Stimulated activated CD4-positive, alpha-beta T cell treated with anti-CD3 and anti-CD28 coated beads, Interleukin-12 subunit alpha, Interleukin-12 subunit beta, amount 100 ng/mL, for 4 hours (primary cell): ENCODE data around the gene SQOR.

Experiments used
- DNase-seq: peaks from one replicate; pipeline ENCODE4 v3.0.0-alpha.2; 2020

SQOR gene

GRCh38 chr15:45664451-45664850 is 29.6 kb downstream of the SQOR start:
- no peak for DNase-seq

- DNase-seq = no peak
These were observed 30.4 kb downstream of the SQOR start for GRCh38 chr15:45665261-45665660.

DNA sequence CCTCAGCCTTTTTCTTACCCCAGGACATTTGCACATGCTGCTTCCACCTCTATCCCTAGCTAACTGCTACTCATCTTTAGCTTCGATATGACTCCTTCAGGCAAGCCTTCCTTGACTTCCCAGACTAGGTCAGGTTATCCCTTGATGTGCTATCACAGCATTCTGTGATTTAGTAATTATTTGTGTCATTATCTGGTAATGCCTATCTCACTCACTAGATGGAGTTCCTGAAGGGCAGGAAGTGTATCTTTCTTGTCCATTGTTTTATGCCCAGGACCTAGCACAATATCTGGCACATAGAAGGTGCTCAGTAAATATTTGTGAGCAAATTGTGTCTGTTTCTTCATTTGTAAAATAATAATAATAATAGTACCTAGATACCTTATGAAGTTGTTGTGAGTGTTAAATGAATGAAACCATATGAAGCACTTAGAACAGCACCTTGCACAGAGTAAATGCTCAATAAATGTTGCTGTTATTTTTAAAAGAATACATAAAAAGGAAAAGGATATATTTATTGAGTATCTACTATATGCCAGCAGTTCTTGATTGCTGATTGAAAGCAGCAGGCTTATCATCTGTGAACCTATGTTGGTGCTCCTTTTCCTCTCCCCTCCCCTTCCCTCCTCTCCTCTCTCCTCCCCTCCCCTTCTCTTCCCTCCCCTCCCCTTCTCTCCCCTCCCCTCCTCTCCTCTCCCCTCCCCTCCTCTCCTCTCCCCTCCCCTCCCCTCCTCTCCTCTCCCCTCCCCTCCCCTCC is 31.5 kb downstream of the SQOR start:
- DNase-seq = no peak

- DNase-seq = no peak
These were observed 32.2 kb downstream of the SQOR start for GRCh38 chr15:45667002-45667401.

DNA sequence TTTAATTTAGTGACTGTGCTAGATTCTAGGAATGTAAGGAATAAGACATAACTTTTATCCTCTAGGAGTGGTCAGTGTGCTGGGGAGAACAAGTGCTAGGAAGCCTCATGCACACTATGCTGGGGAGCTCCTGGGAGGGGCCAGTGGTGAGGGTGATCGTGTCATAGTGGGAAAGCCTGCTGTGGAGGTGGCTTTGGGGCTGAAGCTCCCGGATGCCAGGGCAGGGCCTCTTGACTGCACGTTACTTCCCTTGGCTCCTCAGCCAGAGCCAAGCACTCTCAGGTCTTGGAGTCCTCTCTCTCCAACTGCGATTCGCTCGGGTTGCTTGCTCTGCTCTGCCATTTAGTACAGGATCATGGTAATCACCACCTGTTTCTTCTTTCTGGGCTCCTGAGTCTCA is 33.6 kb downstream of the SQOR start:
- no peak for DNase-seq

GRCh38 chr15:45669422-45669821 is 34.6 kb downstream of the SQOR start:
- no peak for DNase-seq

DNA sequence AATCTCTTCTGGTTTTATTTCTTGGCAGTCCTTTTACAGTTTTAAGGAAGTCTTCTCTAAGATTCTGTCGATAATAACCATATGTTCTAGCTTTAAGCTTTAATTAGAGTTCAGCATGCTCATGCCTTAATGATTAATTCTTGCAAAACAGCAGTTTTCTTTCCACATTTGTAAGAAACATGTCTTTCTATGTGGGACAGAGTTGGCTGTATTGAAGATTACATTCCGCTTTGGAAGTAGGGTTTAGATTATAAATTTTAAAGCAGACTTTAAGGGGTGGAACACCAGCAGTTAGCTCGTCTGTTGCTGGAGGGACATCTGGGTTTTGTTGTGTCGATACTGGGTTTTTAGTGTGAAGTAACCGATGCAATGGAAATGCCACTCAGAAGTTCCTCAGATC is 35.3 kb downstream of the SQOR start:
- DNase-seq = no peak

- DNase-seq = no peak
These were observed 35.7 kb downstream of the SQOR start for GRCh38 chr15:45670511-45670910.

DNA sequence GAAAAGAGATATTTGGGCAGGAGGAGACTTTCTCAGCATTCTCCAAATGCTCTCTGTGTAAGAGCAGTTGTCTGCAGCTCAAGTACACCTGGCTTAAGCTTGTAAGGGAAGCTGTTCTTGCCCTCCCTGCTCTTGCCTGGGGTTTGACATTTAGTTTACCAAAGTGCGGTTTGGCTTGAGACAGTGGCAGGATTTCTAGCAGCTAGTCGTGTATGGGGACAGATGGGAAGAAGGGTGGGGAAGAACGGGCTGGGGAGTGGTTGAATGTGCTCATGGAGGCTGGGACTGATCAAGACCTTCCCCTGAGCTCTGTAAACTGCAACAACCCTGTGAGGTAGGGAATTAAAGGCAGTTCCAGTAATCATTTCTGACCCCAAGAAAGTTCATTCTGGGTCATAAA is 39.8 kb downstream of the SQOR start:
- DNase-seq = no peak

DNA sequence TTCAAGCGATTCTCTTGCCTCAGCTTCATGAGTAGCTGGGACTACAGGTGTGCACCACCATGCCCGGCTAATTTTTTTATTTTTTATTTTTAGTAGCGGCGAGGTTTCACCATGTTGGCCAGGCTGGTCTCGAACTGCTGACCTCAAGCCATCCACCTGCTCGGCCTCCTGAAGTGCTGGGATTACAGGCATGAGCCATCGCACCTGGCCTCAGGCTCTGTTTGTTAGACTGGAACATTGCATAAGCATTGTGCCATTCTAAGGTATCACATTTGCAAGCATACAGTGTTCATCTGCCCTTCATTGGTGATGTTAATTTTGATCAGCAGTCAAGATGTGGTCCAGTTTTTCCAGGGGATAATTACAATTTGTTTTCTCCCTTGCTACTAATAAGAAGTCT is 43.0 kb downstream of the SQOR start:
- no peak for DNase-seq

DNA sequence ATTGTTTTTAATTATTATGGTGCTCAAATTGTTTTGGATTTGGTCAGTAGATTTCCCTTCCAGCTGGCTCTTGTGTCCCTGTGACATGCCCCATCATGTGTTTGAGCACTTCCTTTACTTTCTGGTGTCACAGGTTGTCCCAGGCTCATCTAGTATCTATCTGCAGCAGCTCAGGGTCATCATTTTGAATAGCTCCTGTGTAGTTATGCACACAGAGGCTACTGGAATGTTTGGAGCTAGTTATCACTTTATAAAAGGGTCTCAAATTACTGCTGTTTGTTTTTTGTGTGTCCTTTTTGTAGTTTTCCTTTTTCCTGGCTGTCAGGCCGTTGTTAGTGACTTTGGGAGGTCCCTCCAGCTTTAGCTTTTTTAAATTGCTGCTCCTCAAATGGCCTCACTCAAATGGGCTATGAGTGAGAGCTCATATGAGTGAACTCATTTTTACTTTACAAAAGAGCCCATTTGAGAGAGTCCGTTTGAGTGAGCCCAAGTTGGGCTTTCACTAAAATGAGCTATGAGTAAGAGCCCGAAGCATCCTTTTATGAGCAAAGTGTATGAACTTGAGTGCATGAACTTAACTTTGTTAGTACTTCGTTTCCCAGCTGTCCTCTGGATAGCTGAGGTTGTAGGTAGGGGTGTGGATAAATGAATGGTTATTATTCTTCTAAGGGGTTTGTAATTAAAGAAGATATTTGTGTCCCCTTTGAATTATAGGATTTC is 43.8 kb downstream of the SQOR start:
- no peak for DNase-seq

GRCh38 chr15:45684533-45684932 is 49.7 kb downstream of the SQOR start:
- DNase-seq = no peak

DNA sequence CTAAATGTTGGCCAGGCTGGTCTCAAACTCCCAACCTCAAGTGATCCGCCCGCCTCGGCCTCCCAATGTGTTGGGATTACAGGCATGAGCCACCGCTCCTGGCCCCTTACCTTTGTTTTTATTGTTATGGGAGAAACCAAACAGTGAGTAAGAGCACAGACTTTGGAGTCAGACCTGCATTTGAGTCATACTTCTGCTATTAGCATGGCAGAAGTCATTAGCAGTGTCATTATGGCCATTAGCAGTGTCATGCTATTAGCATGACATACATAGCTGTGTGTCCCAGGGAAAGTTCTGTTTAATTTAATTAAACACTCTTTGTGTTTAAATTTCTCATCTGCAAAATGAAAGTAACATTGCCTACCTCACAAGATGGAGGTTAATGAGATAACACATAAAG is 54.8 kb downstream of the SQOR start:
- no peak for DNase-seq

GRCh38 chr15:45690581-45691260 is 55.9 kb downstream of the SQOR start:
- no peak for DNase-seq

DNA sequence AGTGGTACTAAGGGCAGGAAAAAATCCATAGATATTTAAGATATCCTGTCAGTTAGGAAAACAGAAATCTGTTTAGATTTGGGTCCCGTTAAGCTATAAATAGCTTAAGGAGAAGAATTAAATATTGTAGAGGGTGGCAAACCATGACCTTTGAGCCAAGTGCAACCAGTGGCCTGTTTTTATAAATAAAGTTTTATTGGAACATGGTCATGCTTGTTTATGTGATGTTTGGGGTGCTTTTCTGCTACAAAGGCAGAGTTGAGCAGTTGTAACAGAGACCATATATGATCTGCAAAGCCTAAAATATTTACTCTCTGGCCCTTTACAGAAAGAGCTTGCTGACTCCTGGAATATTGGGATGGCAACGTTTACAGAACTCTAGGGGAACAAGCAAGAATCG is 66.3 kb downstream of the SQOR start:
- no peak for DNase-seq

DNA sequence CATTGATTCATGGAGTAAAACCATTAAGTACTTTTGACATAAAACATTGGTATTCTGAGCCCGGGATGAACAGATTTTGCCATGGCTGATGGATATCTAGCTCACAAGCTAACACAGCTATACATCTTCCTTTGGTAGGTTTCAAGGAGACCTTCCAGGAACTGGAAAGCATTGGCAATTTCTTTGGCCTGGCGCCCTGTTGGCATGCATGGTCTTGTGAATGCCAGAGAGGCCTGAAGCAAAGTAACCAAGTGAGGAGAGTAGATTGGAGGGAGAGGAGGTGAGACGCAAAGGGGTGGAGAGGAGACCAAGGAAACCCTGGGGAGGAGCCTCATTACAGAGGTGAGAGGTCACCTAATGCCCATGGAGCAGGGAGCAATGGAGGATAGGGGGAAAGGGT is 67.2 kb downstream of the SQOR start:
- no peak for DNase-seq

DNA sequence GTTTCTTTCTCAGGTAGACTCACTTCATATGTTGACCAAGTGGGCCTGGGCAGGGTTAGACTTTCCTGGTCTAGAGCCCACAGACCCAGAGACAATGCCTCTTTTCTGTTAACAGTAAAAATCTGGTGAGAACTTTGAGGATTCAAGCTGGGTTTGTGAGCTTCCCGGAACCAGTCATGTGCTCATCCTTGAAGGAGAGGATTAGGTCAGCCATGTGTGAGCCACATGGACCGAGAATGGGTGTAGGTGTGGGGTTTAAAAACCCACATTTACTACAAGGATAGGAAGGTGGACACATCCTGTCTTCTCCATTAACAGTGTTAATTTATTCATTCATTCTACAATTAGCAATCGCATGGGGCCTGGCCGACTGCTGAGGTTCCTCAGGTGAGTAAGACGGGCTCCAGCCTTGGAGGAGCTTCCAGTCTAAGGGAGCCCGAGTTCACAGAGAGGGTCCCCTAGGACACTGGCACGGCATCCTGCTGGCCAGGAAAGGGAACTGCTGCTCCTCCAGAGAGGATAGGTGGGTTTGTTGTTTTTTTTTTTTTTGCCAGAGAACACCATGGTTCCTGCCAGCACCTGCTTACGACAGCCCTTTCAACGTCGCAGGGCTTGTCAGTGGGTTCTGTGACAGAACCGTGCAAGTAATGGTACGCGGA is 69.0 kb downstream of the SQOR start:
- DNase-seq = no peak

- DNase-seq = peak; percentile 4
These were observed 69.8 kb downstream of the SQOR start for GRCh38 chr15:45704329-45705249.

DNA sequence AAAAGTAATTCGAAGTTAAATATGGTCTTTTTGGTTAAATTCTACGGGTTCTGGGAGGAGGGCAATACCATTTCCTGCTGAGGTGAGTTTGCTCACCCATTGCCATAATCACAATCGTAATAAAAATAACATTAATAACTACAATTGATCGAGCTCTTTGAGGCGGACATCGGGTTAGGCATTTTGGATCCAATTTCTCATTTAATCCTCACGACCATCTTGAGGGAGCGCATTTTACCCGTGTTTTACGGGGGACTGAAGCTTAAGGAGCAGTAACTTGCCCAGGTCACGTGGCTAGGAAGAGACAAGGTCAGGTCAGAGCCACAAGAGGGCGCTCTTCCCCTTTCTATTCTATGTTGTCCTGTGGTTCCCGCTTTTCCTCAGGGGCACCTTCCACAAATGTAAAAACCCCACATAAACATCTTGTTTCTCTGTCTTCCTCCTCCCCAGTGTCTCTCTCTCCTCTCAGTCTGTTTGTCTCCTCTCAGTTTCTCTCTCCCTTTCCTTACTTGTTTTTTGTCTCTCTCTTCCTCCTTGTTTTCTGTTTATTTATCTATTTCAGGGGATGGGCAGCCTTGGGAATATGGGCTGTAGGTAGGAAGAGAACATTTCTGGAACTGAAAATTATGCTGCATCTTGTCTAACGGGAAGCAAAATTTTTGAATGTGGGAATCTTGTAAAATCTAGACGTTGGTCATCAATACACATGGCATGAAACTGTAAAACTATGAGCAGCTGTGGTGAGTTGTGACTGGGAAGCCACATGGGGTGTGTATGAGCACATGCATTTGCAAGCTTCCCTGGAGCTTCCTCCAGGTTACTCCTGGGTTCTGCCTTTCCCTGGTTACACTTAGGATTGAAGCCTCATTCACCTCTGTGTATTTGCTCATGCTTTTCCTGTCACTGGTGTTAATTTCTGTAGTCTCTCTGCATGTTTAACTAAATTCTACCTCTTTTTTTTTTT is 71.0 kb downstream of the SQOR start:
- peak; percentile 58 for DNase-seq

DNA sequence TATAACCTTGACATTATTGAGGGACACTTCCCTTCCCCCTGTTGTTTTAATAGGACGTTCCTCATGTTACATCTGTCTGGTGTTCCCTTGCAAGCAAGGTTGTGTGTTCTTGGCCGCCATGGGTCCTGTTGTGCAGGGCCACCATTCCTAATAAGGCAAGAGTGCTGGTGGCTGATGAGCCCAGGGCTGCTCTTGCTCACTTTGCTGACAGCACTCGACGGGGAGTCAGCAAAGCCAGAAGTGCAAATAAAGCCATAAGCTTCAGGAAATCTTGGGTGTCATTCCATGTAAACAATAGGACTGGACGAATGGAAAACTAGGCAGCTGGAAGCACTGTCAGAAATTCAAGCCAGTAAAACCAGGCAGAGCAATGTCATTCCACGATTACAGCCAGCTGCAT is 75.8 kb downstream of the SQOR start:
- DNase-seq = no peak
